Hematopoietic multipotent progenitor cell treated with erythropoietin and hydrocortisone succinate and interleukin-3 and kit ligand, for 15 days (in vitro differentiated cells): ENCODE results near the gene NDUFS6.

Experiments used
- DNase-seq: peaks from one replicate; pipeline ENCODE4 v3.0.0-alpha.2; 2015; ENCODE audit warnings: low spot score

The NDUFS6 gene

DNA sequence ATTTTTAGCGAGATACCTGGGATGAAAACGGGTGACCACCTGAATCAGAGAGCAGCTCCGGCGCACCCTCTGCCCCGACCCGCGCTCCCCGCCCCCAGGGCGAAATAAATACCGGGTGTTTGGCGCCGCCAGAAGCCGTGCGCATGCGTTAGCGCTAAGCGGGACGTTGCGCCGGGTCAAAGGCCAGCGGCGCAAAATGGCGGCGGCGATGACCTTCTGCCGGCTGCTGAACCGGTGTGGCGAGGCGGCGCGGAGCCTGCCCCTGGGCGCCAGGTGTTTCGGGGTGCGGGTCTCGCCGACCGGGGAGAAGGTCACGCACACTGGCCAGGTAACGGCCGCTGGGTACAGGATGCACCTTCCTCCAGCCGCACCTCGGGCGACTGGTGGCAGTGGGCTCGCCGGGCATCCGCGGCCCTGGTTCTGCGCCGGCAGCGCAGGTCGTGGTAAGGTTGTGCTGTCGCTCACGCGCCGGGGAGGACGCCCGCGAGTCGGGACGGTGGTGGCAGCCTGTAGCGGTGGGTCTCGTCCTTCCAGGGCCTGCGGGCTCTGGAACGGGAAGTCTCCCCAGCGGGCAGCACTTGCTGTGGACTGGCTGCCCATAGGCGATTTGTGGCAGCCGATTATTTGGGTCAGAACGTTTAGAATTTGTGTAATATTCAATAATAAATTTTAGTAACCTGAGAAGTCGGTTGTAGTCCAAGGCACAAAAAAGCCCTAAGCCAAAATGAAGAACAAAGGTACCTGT lies at the start of gene NDUFS6:
Gene NDUFS6, plus strand, starts transcription at position 186 of the 745 bp plus-strand sequence. Its CDS starts 11 bp downstream, at position 197.
- peak; percentile 81 for DNase-seq

DNA sequence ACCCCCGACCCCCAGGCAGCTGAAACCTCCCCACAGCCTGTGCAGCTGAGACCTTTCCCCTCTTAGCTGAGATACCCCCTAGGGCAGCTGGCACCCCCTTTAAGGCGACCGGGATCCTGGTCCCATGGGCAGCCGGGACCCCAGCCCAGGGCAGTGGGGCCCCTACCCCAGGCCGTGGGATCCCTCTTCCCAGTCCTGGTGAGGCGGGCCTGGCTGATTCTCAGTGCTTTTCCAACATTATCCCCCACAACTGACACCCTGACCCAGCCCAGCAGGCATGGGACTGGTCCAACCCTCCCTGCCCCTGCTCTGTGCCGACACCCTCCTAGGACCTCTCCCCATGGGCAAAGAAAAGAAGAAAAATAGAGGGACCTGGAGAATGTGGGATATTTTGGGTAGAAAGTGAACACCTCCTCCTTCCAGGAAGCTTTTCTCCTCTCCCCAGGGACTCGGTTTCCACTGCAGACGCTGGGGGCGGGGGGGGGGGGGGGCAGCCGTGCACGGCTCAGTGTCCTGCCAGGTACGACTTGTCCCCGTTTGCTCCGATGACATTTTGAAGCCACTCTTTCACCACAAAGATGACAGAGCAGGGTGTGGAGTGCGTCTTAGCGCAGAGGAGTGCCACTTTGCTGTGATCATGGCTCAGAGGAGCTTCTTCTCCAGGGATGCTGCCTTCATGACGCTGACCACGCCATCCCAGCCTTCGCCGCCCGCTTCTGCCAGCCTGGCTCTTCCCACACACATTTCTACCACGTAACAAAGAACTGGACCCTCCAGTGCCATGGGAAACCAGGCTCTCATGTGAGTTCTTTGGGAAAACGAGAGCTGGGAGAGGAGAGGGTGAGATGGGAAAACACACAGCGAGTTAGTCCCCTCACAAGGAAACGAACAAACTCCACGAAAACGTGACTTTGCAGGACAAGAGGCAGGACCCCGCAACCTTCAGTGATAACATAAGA lies 49.1 kb upstream of the NDUFS6 start:
- no peak for DNase-seq

- DNase-seq: no peak
These were observed 48.3 kb upstream of the NDUFS6 start for GRCh38 chr5:1752881-1753280.

- DNase-seq: no peak
These were observed 47.7 kb upstream of the NDUFS6 start for GRCh38 chr5:1753490-1753889.

GRCh38 chr5:1754531-1755220 lies 46.5 kb upstream of the NDUFS6 start:
- DNase-seq: no peak

- DNase-seq: no peak
These were observed 45.8 kb upstream of the NDUFS6 start for GRCh38 chr5:1755321-1755949.

DNA sequence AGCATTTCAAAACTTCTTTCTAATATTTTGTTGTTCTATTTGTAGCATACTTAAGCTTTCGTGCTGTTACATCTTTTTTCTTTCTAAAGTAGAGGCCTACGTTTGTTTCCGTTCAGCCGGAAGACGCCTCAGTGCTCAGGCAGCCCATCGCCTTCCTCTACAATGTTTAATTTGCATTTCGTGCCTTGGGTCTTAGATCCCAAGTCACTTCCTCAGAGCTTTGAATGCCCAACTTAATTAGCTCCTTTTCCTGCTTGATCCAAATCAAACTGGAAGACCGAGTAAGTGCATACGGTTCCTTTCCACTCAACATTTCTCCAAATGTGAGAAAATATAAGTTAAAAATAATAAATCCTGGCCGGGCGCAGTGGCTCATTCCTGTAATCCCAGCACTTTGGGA lies 44.7 kb upstream of the NDUFS6 start:
- no peak for DNase-seq

- no peak for DNase-seq
These were observed 43.7 kb upstream of the NDUFS6 start for GRCh38 chr5:1757511-1757910.

DNA sequence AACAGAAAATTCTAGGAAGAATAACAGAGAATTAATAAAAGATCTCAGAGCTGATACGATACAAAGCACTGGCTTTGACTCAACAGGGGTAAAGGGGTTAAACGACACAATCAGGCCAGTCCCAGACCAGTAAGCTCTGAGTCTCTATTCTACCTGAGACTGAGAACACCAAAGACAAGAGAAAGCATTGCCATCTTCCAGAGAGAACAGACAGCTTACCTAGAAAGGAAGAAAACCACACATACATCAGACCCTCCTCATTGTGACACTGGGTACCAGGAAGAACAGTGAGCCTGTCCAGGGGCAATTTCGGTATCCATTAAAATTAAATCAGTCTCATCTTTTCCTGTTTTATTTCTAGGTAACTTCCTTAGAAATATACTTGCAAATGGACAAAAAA lies 42.6 kb upstream of the NDUFS6 start:
- no peak for DNase-seq

DNA sequence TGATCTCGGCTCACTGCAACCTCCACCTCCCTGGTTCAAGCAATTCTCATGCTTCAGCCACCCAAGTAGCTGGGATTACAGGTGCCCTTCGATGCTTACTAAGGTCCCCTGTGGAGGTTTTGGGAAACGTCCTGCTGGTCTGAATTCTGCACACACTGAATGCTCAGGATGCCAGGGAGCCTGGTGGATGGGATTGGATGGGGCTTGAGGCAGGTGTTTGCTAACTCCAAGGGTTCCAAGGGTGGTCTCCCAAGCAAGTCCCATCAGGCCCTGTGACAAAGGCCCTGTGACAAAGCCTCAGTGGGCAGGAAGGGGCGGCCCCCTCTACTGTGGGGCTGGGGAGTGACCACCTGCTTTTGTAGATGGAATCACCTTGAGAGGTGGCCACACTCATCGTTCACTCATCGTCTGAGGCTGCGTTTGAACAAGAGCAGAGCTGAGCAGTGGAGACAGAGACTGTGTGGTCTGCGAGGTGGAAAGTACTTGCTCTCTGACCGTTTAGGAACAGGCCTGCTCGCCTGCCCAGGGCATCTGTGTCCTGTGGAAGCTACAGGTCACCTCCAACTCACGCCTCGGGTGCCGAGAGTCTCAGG lies 41.7 kb upstream of the NDUFS6 start:
- DNase-seq: no peak

- no peak for DNase-seq
These were observed 41.0 kb upstream of the NDUFS6 start for GRCh38 chr5:1760231-1760630.

- DNase-seq: no peak
These were observed 40.4 kb upstream of the NDUFS6 start for GRCh38 chr5:1760656-1761452.

- no peak for DNase-seq
These were observed 39.8 kb upstream of the NDUFS6 start for GRCh38 chr5:1761453-1761755.

GRCh38 chr5:1762121-1762882 lies 38.9 kb upstream of the NDUFS6 start:
- no peak for DNase-seq

- no peak for DNase-seq
These were observed 38.2 kb upstream of the NDUFS6 start for GRCh38 chr5:1762883-1763547.

DNA sequence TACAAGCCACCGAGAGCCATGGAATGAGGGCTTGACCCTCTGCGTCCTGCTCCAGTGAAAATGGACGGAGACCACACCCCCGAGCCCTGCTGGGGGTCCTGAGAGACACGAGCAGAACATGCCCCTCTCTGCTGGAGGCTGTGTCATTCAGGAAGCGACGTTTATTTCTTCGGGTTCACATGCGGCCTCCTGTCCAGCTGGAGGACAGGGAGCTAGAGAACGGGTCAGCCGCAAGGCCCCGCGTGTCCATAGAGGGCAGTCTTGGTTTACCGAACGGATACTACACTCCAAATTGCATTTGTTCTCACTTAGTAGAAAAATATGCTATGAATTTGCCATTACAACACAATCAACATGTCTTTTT lies 37.7 kb upstream of the NDUFS6 start:
- peak; percentile 21 for DNase-seq

- no peak for DNase-seq
These were observed 37.1 kb upstream of the NDUFS6 start for GRCh38 chr5:1763960-1764605.

GRCh38 chr5:1764606-1764960 lies 36.6 kb upstream of the NDUFS6 start:
- no peak for DNase-seq

GRCh38 chr5:1765141-1765879 lies 35.9 kb upstream of the NDUFS6 start:
- no peak for DNase-seq
